ENCODE results near the gene SLC23A1.

The SLC23A1 gene

DNA sequence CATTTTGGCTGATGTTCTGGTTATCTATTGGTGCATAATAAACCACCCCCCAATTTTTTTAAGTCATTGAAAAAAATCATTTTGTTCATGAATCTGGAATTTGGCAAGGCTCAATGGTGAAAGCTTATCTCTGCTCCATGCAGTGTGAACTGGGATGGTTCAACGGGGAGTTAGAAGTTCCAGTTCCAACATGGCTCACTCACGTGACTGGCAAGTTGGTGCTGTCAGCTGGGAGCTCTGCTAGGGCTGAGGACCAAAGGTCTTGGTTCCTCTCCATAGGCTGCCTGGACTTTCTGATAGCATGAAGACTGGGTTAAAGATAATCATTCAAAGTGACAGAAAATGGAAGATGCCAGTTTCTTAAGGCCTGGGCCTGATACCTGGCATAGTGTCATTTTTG, 23.9 kb upstream of the SLC23A1 start:
- no peak for DNase-seq

DNA sequence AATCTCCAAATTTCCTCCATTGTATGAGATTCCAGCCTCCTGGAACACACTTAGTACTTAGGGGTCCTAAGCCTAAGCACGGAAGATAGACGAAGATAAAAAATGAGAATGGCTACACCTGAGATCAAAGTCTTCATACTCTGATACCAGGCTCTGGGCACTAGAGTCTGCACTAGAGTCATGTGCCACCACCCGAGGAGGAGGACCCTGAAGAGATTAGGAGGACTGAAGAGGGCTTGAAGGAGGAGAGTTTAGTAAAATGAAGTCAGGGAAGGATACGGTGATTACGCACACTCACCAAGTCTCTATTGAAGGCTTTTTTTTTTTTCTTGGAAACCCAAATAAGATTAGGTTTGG, 21.4 kb upstream of the SLC23A1 start:
- DNase-seq = no peak

DNA sequence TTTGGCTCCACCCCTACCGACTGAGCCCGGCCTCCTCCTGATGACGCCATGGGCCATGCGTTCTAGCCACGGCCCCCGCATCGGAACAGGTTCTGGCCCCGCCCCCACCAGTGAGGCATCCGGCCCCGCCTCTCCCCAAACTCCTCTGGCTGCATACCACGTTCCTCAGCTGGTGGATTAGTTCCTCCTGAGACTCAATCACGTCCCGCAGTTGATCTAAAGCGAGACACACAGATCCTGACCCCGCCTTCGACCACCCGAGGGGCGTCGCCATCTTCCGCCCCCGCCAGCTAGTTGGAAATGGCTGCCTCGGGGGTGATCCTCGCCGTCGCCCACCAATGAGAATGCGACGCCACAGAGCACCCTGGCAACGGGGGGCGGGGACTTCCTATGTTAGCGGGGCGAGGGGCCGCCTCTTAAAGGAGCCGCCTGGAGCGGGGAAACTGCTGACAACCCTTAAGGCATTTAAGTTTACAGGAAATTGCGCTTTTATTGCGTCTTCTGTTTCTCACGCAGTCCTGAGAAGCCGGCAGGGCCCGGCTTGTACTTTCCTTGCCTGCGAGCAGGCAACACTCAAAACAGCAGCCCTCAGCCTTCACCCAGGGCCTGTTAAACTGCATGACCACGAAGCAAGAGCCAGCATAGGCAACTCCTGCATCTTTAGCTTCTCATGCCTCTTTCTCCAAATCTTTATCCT, 20.8 kb upstream of the SLC23A1 start, which contains the start of gene SPATA24:
TSS of gene SPATA24 (minus strand) at position 303 of the 697 bp plus-strand sequence. CDS start at position 274, 29 bp downstream.
- DNase-seq = peak; percentile 50

DNA sequence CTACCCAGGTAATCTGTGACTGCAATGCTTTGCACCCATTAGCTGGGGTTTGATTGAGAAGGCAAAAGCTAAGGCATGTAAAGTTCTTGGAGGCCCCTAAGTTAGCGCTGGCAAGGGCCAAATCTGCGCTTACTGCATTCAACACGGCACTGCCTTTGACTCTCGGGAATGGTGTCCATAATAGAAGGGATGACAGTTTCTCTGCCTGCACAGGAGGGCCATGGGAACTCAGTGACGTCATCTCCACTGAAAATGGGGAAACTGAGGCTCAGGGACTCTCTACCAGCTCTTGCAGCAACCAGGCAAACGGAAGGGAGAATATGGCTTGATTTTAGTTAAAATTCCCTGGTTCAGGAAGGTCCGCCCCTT, 20.3 kb upstream of the SLC23A1 start:
- DNase-seq = no peak

DNA sequence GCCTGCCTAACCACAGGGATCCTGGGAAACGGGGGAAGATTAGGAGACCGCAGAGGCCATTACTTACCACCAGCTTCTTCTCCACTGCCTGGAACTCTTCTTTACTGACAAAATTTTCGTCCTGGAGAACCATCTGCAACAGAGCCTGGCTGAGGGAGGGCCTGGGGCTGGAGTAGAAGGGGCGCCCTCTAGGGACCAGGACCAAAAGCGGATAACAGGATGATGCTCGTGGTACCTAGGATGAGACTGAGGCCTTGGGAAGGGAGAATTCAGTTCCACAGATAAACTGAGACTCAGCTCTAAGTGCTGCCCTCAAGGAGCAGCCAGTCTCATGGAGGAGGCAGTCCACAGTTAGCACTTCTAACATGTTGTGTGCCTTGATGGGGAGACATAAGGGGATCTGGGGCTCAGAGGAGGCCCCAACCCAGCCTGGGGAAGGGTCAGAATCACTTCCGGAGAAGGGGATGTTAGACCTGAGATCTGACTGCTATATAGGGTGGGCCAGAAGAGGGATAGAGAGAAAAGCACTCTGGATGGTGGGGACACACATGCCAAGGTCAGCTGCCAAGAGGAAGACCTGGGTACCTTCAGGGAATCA, 19.6 kb upstream of the SLC23A1 start:
- no peak for DNase-seq

DNA sequence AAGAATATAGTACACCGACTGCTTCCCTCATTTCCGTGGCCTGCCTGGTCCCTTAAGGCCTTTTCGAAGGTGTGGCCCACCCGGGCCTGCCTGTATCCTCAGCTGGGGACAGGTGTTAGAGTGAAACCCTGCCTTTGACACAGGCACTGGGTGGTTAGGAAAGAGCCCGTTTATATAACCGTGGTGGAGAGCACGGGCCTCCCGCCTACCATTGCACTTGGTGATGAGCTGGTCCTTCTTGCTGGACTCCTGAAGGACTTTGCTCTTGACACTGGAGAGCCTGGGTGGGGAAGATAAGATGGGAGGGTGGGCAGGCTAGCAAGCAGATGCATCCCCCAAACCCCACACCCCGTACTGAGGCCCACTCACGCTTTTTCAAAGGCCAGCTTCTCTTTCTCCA, 18.4 kb upstream of the SLC23A1 start:
- DNase-seq = no peak

DNA sequence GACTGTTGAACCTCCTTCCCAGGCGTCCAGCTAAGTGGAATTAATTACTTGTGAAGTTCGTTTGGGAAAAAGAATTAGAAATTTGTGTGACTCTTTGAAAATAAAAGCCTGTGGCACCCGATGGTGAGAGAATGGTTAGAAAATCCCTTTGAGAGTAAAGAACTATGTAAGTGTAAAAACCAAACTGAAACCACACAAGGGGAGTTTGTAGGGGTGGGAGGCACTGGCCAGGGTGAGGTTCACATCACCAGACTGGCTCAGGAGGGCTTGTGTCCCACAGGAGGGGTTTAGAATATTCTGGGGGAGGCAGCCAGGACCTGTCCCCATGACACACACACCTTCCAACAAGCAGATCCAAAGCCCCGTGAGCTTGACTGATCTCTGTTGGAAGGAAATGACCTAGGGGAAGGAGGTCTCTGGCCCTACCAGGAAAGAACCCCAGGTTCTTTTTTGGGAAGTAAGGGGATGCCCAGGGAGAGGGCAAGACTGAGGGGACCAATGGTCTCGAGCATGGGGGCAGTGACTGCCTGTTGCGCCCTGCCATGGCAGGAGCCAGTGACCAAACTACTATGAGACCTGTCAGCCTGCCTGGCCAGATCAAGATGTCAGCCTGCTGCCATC, 16.5 kb upstream of the SLC23A1 start:
- no peak for DNase-seq

DNA sequence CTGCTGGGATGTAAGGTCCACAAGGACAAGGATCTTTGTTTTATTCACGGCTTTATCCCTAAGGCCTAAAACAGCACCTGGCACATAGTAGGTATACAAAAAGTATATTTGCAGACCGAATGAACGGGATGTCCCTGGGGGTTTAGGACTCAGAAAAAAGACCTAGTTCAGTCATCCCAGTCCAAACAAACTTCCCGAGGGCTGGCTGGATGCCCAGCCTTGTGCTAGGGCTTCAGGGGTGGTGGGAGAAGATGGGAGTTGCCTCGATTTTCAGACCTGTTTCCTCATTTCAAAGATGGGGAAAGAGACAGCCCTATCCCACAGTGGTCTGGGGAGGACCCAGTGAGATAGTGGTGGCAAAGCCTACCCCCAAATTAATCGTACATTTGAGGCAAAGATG, 14.8 kb upstream of the SLC23A1 start:
- DNase-seq = no peak

DNA sequence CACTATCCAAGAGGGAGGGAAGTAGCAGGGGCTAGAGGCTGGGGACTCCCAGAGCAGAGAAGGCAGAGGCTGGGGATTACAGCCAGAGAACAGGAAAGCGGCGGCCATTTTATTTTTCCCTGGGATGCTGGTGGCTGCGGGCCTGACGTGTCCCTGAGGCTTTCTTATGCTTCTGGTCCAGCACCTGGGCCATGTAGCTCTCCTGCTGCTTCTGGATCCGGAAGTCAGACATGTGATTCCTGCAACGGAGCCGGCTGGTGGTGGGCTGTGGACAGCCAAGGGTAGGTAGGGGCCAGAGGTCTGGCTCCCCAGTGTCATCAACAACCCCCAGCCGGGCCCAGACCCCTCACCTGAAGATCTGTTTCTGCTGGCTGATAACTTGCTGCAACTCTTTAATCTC, 13.6 kb upstream of the SLC23A1 start:
- no peak for DNase-seq

DNA sequence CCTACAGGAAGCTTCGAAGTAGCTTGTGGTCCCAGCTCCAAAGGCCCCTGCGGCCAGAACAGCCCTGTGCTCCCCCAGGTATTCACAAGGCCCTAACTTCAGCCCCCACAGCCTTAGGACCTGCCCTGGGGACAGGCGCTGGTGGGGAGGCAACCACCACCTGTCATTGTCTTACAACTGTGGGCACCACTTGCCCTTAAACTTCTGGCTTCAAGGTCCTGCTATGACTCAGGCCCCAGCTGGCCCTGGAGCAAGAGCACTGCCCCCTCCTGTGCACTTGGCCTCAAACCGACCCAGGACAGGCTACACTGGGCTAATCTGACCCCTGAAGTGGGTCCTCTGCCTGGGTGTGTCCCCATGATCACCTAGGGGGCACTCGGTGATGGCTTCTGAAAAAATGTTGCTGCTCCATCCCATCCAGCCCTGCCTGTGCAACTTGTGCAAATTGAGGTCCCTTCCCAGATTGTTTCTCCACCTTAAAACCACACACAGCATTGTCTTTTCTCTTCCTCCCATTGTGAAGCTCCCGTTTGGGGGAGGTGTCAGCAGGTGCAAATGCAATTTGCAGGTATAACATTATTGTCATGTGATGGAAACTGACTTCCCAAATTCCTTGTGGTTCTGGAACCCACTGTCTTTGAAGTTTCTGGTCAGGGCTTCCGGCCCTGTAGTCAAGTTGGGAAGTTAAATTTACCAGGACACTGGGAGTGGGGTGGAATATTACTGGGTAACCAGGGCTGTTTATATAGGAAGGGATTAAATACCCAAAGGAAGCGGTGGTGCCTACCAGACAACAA, 12.9 kb upstream of the SLC23A1 start:
- DNase-seq = no peak

DNA sequence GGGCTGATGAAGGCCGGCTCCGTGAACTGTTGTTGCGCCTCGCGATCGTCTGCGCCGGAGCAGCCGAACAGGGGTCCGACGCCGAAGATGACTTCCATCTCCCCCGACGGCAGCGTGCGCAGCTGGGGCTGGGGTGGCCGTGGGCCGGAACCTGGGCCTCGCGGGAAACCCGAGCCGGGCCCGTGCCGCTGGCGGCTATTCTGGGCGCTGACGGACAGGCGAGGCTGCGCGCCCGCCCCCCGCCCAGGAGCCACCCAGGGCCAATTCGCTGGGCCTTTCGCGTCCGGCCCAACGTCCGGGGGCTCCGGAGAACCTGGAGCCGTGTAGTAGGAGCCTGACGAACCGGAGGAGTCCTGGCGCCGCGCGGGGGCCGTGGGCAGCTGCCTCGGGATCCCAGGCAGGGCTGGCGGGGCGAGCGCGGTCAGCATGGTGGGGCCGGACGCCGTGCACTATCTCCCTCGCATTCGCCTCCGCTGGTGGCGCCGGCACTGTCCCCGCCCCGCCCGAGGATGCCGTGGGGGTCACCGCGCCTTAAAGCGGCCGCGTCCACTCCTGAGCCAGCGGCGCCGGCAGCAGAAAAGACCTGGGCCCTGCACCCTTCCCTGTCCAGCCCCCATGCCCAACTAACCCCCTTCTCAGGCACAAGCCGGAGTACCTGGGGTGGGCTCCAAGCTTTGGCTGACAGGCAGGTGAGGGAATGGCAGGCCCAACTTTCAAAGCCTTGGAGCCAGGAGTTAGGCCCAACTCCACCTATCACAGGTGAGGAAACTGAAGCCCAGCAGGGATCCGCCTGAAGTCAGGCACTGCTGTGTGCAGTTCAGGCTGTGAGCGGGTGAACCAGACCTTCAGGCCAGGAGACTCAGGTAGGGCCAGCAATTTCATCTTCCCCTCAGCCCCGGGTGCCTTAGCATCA, 11.8 kb upstream of the SLC23A1 start, which contains the start of gene PROB1:
TSS of gene PROB1 (minus strand) at position 451 of the 913 bp plus-strand sequence. CDS start at position 428, 23 bp downstream.
- no peak for DNase-seq

DNA sequence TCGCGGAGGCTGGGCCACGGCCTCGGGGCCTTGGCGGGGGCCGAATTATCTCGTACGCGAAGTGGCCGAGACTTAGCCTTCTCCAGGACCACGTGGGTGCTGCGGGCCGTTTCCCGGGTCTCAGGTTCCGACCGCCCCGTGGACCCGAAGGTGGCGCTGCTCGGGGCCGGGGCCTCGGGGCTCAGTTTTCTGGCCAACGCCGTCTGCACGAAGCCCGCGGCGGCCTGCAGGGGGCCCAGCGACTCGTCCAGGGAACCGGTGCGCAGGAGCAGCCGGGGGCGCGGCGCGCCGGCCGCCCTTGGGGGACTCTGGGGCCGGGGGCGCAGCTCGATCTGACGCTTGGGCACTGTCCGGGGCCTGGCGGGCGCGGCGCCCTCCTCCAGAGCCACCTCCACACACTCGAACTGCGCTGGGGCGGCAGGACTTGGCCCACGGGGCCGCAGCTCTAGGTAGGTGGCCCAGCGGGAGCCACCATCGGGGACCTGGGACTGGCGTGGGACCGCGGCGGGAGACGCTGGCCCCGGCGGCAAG, 11.1 kb upstream of the SLC23A1 start:
- no peak for DNase-seq

DNA sequence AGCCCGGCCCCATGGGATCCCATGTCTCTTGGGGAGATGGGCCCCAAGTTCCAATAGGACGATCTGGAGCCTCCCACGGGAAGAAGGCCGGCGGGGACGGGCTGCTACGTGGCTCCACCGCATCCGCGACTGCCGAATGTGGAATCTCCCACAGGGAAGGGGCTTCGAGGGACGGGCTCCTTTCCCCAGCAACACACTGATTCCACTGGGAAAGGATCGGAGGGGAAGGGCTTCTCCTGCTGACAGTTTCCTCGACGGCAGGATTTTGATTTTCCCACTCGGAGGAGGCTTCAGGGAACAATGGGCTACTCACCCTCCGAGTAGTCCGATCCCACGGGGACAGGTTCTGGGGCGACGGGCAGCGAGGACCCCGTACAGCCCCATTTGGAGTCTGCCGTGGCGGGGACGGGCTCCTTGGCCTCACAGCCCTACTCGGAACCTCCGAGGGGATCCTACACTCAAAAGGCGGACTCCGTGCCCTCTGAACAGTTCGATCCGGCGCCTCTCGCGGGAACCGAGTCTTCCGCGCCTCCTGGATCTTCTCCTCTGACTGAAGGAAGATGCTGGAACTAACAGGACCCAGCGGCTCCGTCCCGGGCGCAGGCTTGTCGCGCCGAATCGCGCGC, 10.5 kb upstream of the SLC23A1 start:
- no peak for DNase-seq

DNA sequence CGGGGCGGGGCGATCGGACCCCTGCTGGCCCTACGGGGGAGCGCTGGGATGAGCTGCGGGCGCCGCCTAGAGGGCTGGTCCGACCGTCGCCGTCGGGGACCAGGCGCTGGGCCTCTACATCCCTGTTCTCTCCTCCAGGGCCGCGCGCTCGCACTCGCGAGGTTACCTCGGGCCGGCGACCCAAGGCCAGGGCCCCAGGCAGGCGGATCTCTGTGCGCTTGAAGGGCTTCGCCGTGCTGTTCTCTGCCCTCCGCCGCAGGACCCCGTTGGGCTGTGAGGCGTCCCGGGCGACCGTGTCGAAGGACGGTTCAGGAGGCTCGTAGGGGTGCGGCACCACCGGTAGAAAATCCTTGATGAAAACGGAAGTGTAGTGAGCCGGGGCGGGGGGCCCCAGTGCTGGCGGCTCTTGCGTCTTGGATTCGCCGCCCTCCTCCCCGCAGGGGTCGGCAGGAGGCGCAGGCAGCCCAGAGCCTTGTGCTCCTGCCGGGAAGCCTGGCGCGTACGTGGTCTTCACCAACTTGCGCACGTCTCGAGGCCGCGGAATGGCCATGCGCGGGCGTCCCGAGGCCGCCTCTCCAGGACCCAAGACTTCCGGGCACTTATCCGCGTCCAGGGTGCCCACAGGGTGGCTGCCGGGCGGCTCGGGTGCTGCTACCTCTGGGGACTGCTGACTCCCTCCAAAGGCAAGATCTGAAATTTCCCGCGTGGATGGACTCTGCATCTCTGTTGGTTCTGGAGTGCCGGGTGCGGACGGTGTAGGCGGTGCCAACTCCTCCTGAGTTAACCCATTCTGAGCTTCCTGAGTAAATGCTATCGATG, 9.8 kb upstream of the SLC23A1 start:
- no peak for DNase-seq

DNA sequence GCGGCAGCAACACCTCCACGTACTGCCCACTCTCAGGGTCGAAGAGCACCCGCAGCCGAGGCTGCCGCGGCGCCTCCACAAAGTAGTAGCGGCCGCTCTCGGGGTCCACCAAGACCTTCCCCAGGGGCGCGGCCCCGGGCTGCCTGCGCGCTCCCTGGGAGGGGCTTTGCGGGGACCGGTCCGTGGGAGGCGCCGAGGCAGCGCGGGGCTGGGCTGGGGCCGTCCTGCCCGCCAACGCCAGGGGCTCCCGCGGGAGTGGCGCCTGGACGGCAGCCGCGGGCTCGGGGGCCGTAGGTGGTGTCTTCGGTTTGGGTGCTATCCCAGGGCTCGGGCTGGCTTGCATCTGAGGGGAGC, 9.2 kb upstream of the SLC23A1 start:
- no peak for DNase-seq

DNA sequence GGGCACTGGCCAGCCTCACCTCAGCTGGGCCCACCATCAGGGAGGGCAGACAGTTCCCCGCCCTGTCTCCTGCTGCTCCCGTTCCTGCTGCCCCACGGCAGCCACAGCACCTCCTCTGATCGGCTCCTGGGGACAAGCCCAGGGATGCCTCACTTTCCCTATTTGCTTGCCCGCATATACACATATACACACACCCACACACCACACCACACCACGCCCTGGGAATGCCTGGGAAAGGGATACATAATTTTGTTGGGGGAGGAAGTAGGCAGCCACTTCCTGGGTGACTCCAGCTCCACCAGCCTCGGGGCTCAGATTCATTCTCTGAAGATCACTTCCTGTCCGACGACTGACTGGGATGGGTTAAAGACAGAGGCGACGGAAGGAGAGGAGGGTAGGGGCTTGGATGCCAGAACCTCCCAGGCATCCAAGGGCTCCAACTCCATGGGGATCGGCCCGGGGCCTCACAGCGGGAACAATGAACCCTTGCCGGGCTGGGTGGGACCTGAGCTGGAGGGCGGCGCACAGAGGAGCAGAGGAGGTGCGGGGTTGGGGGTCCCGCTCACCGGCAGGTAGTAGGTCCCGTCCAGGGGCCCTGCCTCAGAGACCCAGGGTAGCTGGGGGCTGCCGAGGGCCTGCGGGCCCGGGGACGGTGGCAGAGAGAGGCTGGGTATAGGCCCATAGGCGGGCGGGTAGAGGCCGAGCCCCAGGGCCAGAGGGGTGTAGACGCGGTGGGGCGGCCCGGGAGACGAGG, 8.7 kb upstream of the SLC23A1 start:
- DNase-seq = no peak

DNA sequence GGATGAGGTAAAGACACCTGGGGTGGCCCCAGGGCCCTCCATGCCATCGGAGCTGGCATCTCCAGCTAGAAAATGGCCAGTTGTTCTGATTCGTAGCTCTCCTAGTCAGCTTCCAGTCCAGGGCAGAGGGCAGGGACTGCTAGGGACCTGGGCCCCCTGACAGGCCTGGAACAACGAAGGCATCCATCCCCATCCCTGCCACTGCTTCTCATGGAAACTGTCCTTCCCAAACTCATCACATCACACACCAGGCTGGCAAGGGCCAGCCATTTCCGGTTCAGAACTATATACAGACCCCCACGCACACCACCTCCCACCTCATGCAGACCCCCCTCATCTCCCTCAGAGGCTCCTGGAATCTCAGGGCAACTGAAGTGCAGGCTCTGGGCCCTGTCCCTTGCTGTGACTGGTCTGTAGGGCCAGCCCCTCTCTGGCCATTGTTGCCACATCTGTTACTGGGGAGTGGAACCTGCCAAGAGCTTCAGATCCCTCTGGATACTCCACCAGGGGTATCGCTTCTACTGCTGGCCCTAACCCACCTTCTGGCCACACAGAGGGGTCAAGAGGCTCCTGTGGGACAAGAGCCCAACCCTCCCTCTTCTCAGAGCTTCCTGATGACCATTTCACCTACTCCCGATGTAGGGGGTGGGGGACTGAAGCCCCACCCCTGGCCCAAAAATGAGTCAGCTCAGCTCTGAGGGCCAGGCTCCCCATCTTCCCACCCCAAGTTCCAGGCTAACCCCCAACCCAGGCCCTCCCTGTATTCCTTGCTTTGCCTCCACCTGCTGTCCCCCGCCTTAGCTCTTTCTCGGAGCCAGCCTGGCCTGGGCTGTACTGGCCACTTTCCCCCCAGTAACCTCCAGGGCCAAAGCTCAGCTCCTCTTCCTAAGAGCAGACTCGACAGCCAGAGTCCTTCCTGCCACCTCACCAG, 7.8 kb upstream of the SLC23A1 start:
- no peak for DNase-seq

DNA sequence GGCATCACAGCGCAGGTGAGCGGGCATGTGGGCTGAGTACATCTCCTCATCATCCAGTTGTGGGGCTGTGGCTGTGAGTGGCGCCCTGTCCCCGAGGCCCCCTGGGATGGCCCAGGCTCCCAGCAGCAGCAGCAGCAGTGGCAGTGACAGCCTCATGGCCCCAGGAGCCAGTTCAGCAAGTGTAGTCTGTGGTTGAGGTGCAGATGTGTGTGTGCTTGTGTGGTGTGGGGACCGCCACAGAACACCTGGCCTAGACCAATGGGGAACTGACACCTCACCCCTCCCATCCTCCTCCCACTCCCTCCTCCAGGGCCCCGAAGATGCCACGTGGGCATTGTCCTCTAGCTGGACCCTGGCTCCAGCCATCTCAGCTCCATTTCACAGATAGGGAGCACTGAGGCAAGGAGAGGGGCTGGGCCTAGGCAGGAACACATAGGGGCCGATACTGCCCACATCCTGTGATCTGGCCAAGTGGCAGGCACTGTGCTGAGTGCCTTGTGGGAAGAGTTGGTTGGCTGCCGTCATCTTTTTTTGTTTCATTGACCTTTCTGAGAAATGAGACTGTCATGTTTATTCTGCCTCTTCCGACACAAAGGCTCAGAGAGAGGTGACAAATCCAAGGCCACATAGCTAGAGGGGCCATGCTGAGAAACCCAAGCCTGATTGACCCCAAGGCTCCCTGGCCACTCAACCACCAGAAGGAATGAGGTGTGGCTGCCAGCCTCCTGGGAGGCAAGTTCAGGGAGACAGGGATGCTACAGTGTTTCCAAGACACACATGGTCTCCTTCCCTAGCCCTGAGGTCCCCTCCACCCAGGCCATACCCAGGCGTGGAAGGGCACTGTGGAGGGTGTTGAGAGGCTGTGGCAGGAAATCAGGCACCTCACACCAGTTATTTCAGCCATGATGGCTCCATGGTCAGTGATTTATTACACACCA, 6.9 kb upstream of the SLC23A1 start, which contains the start of gene MZB1:
TSS of gene MZB1 (minus strand) at position 213 of the 938 bp plus-strand sequence. CDS start at position 156, 57 bp downstream.
- no peak for DNase-seq

Data from NCI-H2107 (cell line).